Parathyroid adenoma (tissue), 2 donors: Measurements from ENCODE around the gene C3orf18.

ENCODE experiments used
- H2AFZ ChIP-seq: fragments of 300-600 bp; sonication (generic); one replicate; pipeline ENCODE4 v1.7.0; 2017; ENCODE audit warnings: antibody characterized with exemption, mild to moderate bottlenecking
- H3K27ac ChIP-seq: fragments of 300-600 bp; sonication (generic); one replicate; pipeline ENCODE4 v1.7.0; 2017
- H3K27me3 ChIP-seq: fragments of 300-600 bp; sonication (generic); one replicate; pipeline ENCODE4 v1.7.0; 2017; ENCODE audit warnings: low read length; ENCODE audit not compliant: control insufficient read depth, insufficient read depth
- H3K36me3 ChIP-seq: fragments of 300-600 bp; sonication (generic); one replicate; pipeline ENCODE4 v1.7.0; 2017; ENCODE audit warnings: low read length; ENCODE audit not compliant: control insufficient read depth, insufficient read depth
- H3K4me1 ChIP-seq: fragments of 300-600 bp; sonication (generic); one replicate; pipeline ENCODE4 v1.7.0; 2017; ENCODE audit warnings: control low read depth
- H3K4me2 ChIP-seq: fragments of 300-600 bp; sonication (generic); one replicate; pipeline ENCODE4 v1.7.0; 2017; ENCODE audit warnings: low read length
- H3K4me3 ChIP-seq: fragments of 300-600 bp; sonication (generic); one replicate; pipeline ENCODE4 v1.7.0; 2017; ENCODE audit warnings: low read depth, low read length
- H3K79me2 ChIP-seq: fragments of 300-600 bp; sonication (generic); one replicate; pipeline ENCODE4 v1.7.0; 2017; ENCODE audit warnings: control low read depth
- H3K9ac ChIP-seq: fragments of 300-600 bp; sonication (generic); one replicate; pipeline ENCODE4 v1.7.0; 2017; ENCODE audit warnings: mild to moderate bottlenecking
- H3K9me3 ChIP-seq: fragments of 300-600 bp; sonication (generic); one replicate; pipeline ENCODE4 v1.7.0; 2017; ENCODE audit warnings: low read length; ENCODE audit not compliant: control insufficient read depth
- CTCF ChIP-seq: fragments of 300-600 bp; sonication (generic); IDR thresholded peaks from one replicate; pipeline ENCODE4 v1.7.0; 2017; ENCODE audit warnings: antibody characterized with exemption, mild to moderate bottlenecking
- donor health status: primary hyperparathyroidism.

The C3orf18 gene

GRCh38 chr3:50610181-50610971, 42.8 kb upstream of the C3orf18 start:
- H3K27me3 ChIP-seq, result no peaks in the 10 kb centered on the region
- H2AFZ ChIP-seq, result no peak overlapping the region
- peak overlapping the region; percentile 94 for H3K4me2 ChIP-seq
- H3K4me3 ChIP-seq, result peak overlapping the region; percentile 77
- H3K4me1 ChIP-seq, result peaks cover 32% of the 10 kb centered on the region
- peak overlapping the region; percentile 48 for H3K9ac ChIP-seq
- no peak for TF ChIP-seq CTCF
- peaks cover 18% of the 10 kb centered on the region for H3K79me2 ChIP-seq
- peak overlapping the region; percentile 81 for H3K27ac ChIP-seq
- no peaks in the 10 kb centered on the region for H3K36me3 ChIP-seq
- no peaks in the 10 kb centered on the region for H3K9me3 ChIP-seq

- no peaks in the 10 kb centered on the region for H3K36me3 ChIP-seq
- H3K27me3 ChIP-seq, result no peaks in the 10 kb centered on the region
- peaks cover 18% of the 10 kb centered on the region for H3K79me2 ChIP-seq
- no peak overlapping the region for H2AFZ ChIP-seq
- no peak for TF ChIP-seq CTCF
- no peak overlapping the region for H3K4me3 ChIP-seq
- peak overlapping the region; percentile 94 for H3K4me2 ChIP-seq
- no peak overlapping the region for H3K27ac ChIP-seq
- no peaks in the 10 kb centered on the region for H3K9me3 ChIP-seq
- H3K4me1 ChIP-seq, result peaks cover 34% of the 10 kb centered on the region
- no peak overlapping the region for H3K9ac ChIP-seq
Measured at GRCh38 chr3:50609763-50610085, 42.2 kb upstream of the C3orf18 start.

GRCh38 chr3:50609071-50609762, 41.7 kb upstream of the C3orf18 start:
- H2AFZ ChIP-seq, result no peak overlapping the region
- H3K4me2 ChIP-seq, result peak overlapping the region; percentile 94
- H3K27ac ChIP-seq, result no peak overlapping the region
- H3K36me3 ChIP-seq, result no peaks in the 10 kb centered on the region
- H3K4me1 ChIP-seq, result peaks cover 35% of the 10 kb centered on the region
- no peaks in the 10 kb centered on the region for H3K27me3 ChIP-seq
- H3K79me2 ChIP-seq, result peaks cover 18% of the 10 kb centered on the region
- no peak overlapping the region for H3K9ac ChIP-seq
- H3K9me3 ChIP-seq, result no peaks in the 10 kb centered on the region
- TF ChIP-seq CTCF, result no peak
- no peak overlapping the region for H3K4me3 ChIP-seq

- Histone ChIP-seq H3K27me3 (no peaks in the 10 kb centered on the region), H3K79me2 (peaks cover 18% of the 10 kb centered on the region), H3K9me3 (no peaks in the 10 kb centered on the region), H3K4me1 (peaks cover 44% of the 10 kb centered on the region), H3K4me2 (no peak overlapping the region), H3K36me3 (no peaks in the 10 kb centered on the region), H3K4me3 (no peak overlapping the region), H3K27ac (no peak overlapping the region), H3K9ac (no peak overlapping the region), H2AFZ (no peak overlapping the region)
- TF ChIP-seq CTCF, result no peak
Measured at GRCh38 chr3:50608278-50608677, 40.7 kb upstream of the C3orf18 start.
